HepG2 (cell line): ENCODE measurements around the gene HMX1. TPM values are rescaled to one million over a fixed set of nuclear protein-coding genes. Genes with fewer than 3 reads are reported as not detected.

ENCODE experiments used
- ATAC-seq: fragments of 200-7000 bp; cut with Tn5 transposase; 3 replicates; pipeline ENCODE4 v1.9.1; 2020; ENCODE audit warnings: mild to moderate bottlenecking, moderate library complexity
- BruUV-seq: library from RNA; stranded (reverse); fragments of 400-500 nt; replicated peaks from 2 replicates; lab custom pipeline; 2021; lab: Mats Ljungman, UMichigan
- CTCF ChIA-PET: fragments of 300-600 bp; formaldehyde crosslinking; extraction: SDS; loops from one replicate; lab custom pipeline; 2021; ENCODE audit warnings: low total read pairs, inconsistent platforms, low intra/inter-chr PET ratio; lab: Yijun Ruan, JAX
- POLR2A ChIA-PET: fragments of 350-600 bp; sonication (Branson Sonifier 250); formaldehyde crosslinking; loops from one replicate; lab custom pipeline; 2020; ENCODE audit warnings: antibody characterized with exemption, inconsistent platforms; lab: Yijun Ruan, JAX
- DNase-seq: peaks from one replicate; pipeline ENCODE4 v3.0.0-alpha.2; 2015; ENCODE audit warnings: low spot score
- FAIRE-seq: peaks from 3 replicates; lab custom pipeline; 2011; peaks lifted over from hg19 to GRCh38; lab: Jason Lieb, UNC
- H2AFZ ChIP-seq: one replicate; pipeline ENCODE4 v1.6.1; 2011; ENCODE audit warnings: low read length, inconsistent platforms
- H3K27ac ChIP-seq: fragments of 300-600 bp; 3 replicates; pipeline ENCODE4 v1.8.0; 2011; ENCODE audit warnings: mixed run types, mild to moderate bottlenecking, mixed read lengths, low read length, inconsistent platforms; ENCODE audit not compliant: insufficient read depth; ENCODE audit errors: extremely low read length
- H3K27me3 ChIP-seq, 2 experiments: fragments of 200-600 bp in 1 of 2; 2 replicates in 1 of 2; 3 replicates in 1 of 2; pipeline versions ENCODE4 v1.6.0 to v1.8.0; 2011; ENCODE audit warnings: low read length in 2 of 2, mild to moderate bottlenecking in 2 of 2, moderate library complexity in 2 of 2, inconsistent platforms in 1 of 2; ENCODE audit not compliant: insufficient read depth in 2 of 2, control insufficient read depth in 1 of 2
- H3K36me3 ChIP-seq, 2 experiments: fragments of 200-600 bp in 1 of 2; replicated peaks in 1 of 2; 2 replicates in 1 of 2; 3 replicates in 1 of 2; pipeline versions ENCODE4 v1.5.1 to v1.8.0; 2011; ENCODE audit warnings: low read length in 2 of 2, inconsistent platforms in 1 of 2; ENCODE audit not compliant: insufficient read depth in 2 of 2, control insufficient read depth in 1 of 2
- H3K4me1 ChIP-seq: 2 replicates; pipeline ENCODE4 v1.5.1; 2012; ENCODE audit warnings: low read length, inconsistent platforms; ENCODE audit not compliant: insufficient read depth
- H3K4me2 ChIP-seq: 2 replicates; pipeline ENCODE4 v1.6.0; 2011; ENCODE audit warnings: low read depth, low read length, inconsistent platforms
- H3K4me3 ChIP-seq, 3 experiments: fragments of 200-600 bp in 1 of 3; sonication (generic), shearing (Covaris generic) in 1 of 3; replicated peaks in 1 of 3; 2 replicates each; pipeline ENCODE4 v1.5.1; 2011 to 2016; ENCODE audit warnings: low read length in 3 of 3, inconsistent platforms in 2 of 3, low read depth in 2 of 3, mild to moderate bottlenecking in 2 of 3, control low read depth in 1 of 3, mixed read lengths in 1 of 3; ENCODE audit not compliant: insufficient read depth in 1 of 3
- H3K79me2 ChIP-seq: one replicate; pipeline ENCODE4 v1.6.1; 2011; ENCODE audit warnings: low read length, inconsistent platforms; ENCODE audit not compliant: insufficient read depth
- H3K9ac ChIP-seq: 2 replicates; pipeline ENCODE4 v1.6.0; 2011; ENCODE audit warnings: mild to moderate bottlenecking, low read depth, low read length, inconsistent platforms; ENCODE audit not compliant: insufficient read depth
- H3K9me3 ChIP-seq: 2 replicates; pipeline ENCODE4 v1.5.1; 2012; ENCODE audit warnings: mild to moderate bottlenecking, low read length
- H4K20me1 ChIP-seq: 2 replicates; pipeline ENCODE4 v1.6.0; 2011; ENCODE audit warnings: inconsistent platforms, mild to moderate bottlenecking, low read length, moderate library complexity; ENCODE audit not compliant: insufficient read depth
- CTCF ChIP-seq: sonication (generic); formaldehyde crosslinking; IDR thresholded peaks from 2 replicates; pipeline ENCODE4 v1.5.0; 2020; ENCODE audit warnings: mild to moderate bottlenecking, missing genetic modification reagents, moderate library complexity
- MED1 ChIP-seq: sonication (generic); formaldehyde crosslinking; IDR thresholded peaks from 2 replicates; pipeline ENCODE4 v1.4.0; 2020; ENCODE audit warnings: missing genetic modification reagents
- NFKBIZ ChIP-seq: IDR thresholded peaks from 2 replicates; pipeline ENCODE4 v1.6.1; 2018; ENCODE audit warnings: missing genetic modification reagents, missing compliant biosample characterization
- REXO4 ChIP-seq: sonication (generic); formaldehyde crosslinking; IDR thresholded peaks from 2 replicates; pipeline ENCODE4 v1.8.0; 2022; ENCODE audit warnings: missing genetic modification reagents, mild to moderate bottlenecking, borderline replicate concordance
- RFX3 ChIP-seq: IDR thresholded peaks from 2 replicates; pipeline ENCODE4 v1.6.1; 2016; ENCODE audit warnings: missing biosample characterization, missing genetic modification reagents
- SRSF4 ChIP-seq: fragments of 200-400 bp; formaldehyde crosslinking; IDR thresholded peaks from one replicate; pipeline ENCODE4 v1.6.1; 2018; ENCODE audit warnings: mild to moderate bottlenecking, low read depth, low read length, moderate library complexity; ENCODE audit not compliant: poor library complexity, severe bottlenecking
- SUZ12 ChIP-seq: fragments of 150-350 bp; IDR thresholded peaks from 2 replicates; pipeline ENCODE4 v1.6.1; 2014; ENCODE audit warnings: low read depth, low read length
- TEAD3 ChIP-seq: optimal IDR thresholded peaks from 2 replicates; pipeline ENCODE3; 2016; ENCODE audit warnings: borderline replicate concordance
- THAP9 ChIP-seq: sonication (generic); formaldehyde crosslinking; IDR thresholded peaks from 2 replicates; pipeline ENCODE4; 2020; ENCODE audit warnings: missing genetic modification reagents, mild to moderate bottlenecking, borderline replicate concordance
- WGBS: methylation state at CpG from one replicate; pipeline ENCODE4 v1.1.6; 2017; ENCODE audit warnings: low lambda C conversion rate; 5-methylcytosine and 5-hydroxymethylcytosine counted together
- in situ Hi-C: cut with HindIII; loops from 2 replicates; pipeline ENCODE4 v1.10.0; 2017; ENCODE audit warnings: low pct_unique_long_range_greater_than_20kb; ENCODE audit not compliant: extremely low pct_ligation_motif_present
- intact Hi-C: fragments of 100-400 bp; cut with micrococcal nuclease; formaldehyde crosslinking; loops from one replicate; pipeline ENCODE4 v1.10.0; 2022; ENCODE audit not compliant: unreplicated experiment
- polyA plus RNA-seq, 8 experiments: library from polyadenylated mRNA; depleted of rRNA in 3 of 8; stranded (reverse) in 7 of 8; unstranded in 1 of 8; fragments of >200 nt; fragmentation: Illumina TruSeq in 4 of 8; extraction: Trizol in 4 of 8; gene quantifications; 2 replicates each; pipeline versions ENCODE4 v1.2.1 to v1.2.3, GENCODE V29; 2011 to 2016; ENCODE audit warnings: low read depth in 4 of 8, missing spikeins in 1 of 8, mixed read lengths in 1 of 8; ENCODE audit not compliant: insufficient read depth in 1 of 8
- total RNA-seq, 5 experiments: library from RNA; depleted of rRNA; stranded (reverse); fragments of >200 nt; fragmentation: Illumina TruSeq; extraction: Trizol; gene quantifications; 2 replicates each; pipeline ENCODE4 v1.2.3, GENCODE V29; 2016; ENCODE audit warnings: low read depth in 1 of 5

HMX1 gene
- total and polyA plus RNA-seq, 2 of the 13 experiments (the other 11 are each of a cell fraction or from before 2014, with no cell fraction given), result not detected

GRCh38 chr4:8819473-8820177, 52.0 kb downstream of the HMX1 start:
- CTCF ChIA-PET, result no interaction called here
- DNase-seq, result no peak
- POLR2A ChIA-PET, result no interaction called here

More at GRCh38 chr4:8819473-8820177, 52.0 kb downstream of the HMX1 start:
- intact Hi-C loops (no loop called here), in situ Hi-C loops (no loop called here)
- ATAC-seq (peak; percentile 64), FAIRE-seq (no peak)
- peaks cover 0 to 11% of the 10 kb centered on the region in 2 experiments; a peak in 1 of 5 replicates for H3K27me3 ChIP-seq
- H3K4me2 ChIP-seq, result no peak overlapping the region
- BruUV-seq, result no TSS peak
- no peak overlapping the region for H3K27ac ChIP-seq
- no peaks in the 10 kb centered on the region for H3K79me2 ChIP-seq
- WGBS, result 13% methylated on average over 15 of the region's 19 CpGs
- H3K4me1 ChIP-seq, result no peaks in the 10 kb centered on the region
- no peak overlapping the region for H2AFZ ChIP-seq
- H3K36me3 ChIP-seq, result no peaks in the 10 kb centered on the region
- no peaks in the 10 kb centered on the region for H4K20me1 ChIP-seq
- H3K9ac ChIP-seq, result no peak overlapping the region
- H3K9me3 ChIP-seq, result no peaks in the 10 kb centered on the region
- H3K4me3 ChIP-seq, result no peak overlapping the region
- TF ChIP-seq NFKBIZ (CRISPR knock-in tag), result no peak
- TF ChIP-seq SRSF4, result no peak
- 0 out of 2 replicates have a peak, but pooled peaks have one; percentile 7 for TF ChIP-seq CTCF (CRISPR knock-in tag)
- TF ChIP-seq REXO4 (CRISPR knock-in tag), result no peak
- no peak for TF ChIP-seq THAP9 (CRISPR knock-in tag)
- TF ChIP-seq SUZ12, result no peak
- TF ChIP-seq TEAD3, result no peak
- TF ChIP-seq RFX3 (CRISPR knock-in tag), result no peak
- no peak for TF ChIP-seq MED1 (CRISPR knock-in tag)
